H9 (cell line): ENCODE measurements around the gene ATF7. TPM values are rescaled to one million over a fixed set of nuclear protein-coding genes. Genes with fewer than 3 reads are reported as not detected.

Source experiments
- DNase-seq: peaks from one replicate; pipeline ENCODE4 v3.0.0-alpha.2; 2017
- H2AFZ ChIP-seq: one replicate; pipeline ENCODE4 v1.6.1; 2013; ENCODE audit warnings: mild to moderate bottlenecking, low read length, control low read depth, moderate library complexity
- H2AK5ac ChIP-seq: 2 replicates; pipeline ENCODE4 v1.6.1; 2013; ENCODE audit warnings: low read length, control low read depth, mixed read lengths; ENCODE audit not compliant: insufficient read length
- H2BK120ac ChIP-seq: one replicate; pipeline ENCODE4 v1.6.1; 2013; ENCODE audit warnings: low read depth, mild to moderate bottlenecking, low read length, control low read depth, inconsistent platforms; ENCODE audit not compliant: poor library complexity, severe bottlenecking
- H2BK12ac ChIP-seq: 2 replicates; pipeline ENCODE4 v1.6.1; 2013; ENCODE audit warnings: low read length, control low read depth, mixed read lengths, low read depth; ENCODE audit not compliant: insufficient read length
- H2BK15ac ChIP-seq: 2 replicates; pipeline ENCODE4 v1.6.1; 2013; ENCODE audit warnings: low read depth, low read length, control low read depth
- H2BK20ac ChIP-seq: one replicate; pipeline ENCODE4 v1.6.1; 2013; ENCODE audit warnings: low read depth, mild to moderate bottlenecking, low read length, control low read depth, inconsistent platforms; ENCODE audit not compliant: poor library complexity, severe bottlenecking
- H2BK5ac ChIP-seq: 2 replicates; pipeline ENCODE4 v1.6.1; 2013; ENCODE audit warnings: low read length, control low read depth, mixed read lengths; ENCODE audit not compliant: insufficient read length
- H3K14ac ChIP-seq: 2 replicates; pipeline ENCODE4 v1.6.1; 2013; ENCODE audit warnings: low read length, control low read depth; ENCODE audit not compliant: insufficient read depth
- H3K18ac ChIP-seq: 2 replicates; pipeline ENCODE4 v1.6.1; 2013; ENCODE audit warnings: low read depth, mild to moderate bottlenecking, mixed read lengths, low read length, control low read depth; ENCODE audit not compliant: insufficient read length
- H3K23ac ChIP-seq: 2 replicates; pipeline ENCODE4 v1.6.1; 2013; ENCODE audit warnings: low read length, control low read depth, mixed read lengths, low read depth; ENCODE audit not compliant: insufficient read length
- H3K23me2 ChIP-seq: 2 replicates; pipeline ENCODE4 v1.6.1; 2013; ENCODE audit warnings: low read depth, mild to moderate bottlenecking, mixed read lengths, low read length, control low read depth; ENCODE audit not compliant: insufficient read length, poor library complexity, severe bottlenecking
- H3K27ac ChIP-seq: 2 replicates; pipeline ENCODE4 v1.5.1; 2013; ENCODE audit warnings: low read length, control low read depth, mixed read lengths, low read depth; ENCODE audit not compliant: insufficient read length
- H3K27me3 ChIP-seq: 2 replicates; pipeline ENCODE4 v1.6.1; 2013; ENCODE audit warnings: low read length, control low read depth, inconsistent platforms; ENCODE audit not compliant: insufficient read depth
- H3K4ac ChIP-seq: 2 replicates; pipeline ENCODE4 v1.6.1; 2013; ENCODE audit warnings: low read depth, mild to moderate bottlenecking, control low read depth, inconsistent platforms, low read length, moderate library complexity
- H3K4me1 ChIP-seq: 2 replicates; pipeline ENCODE4 v1.6.1; 2013; ENCODE audit warnings: low read length, control low read depth, inconsistent platforms; ENCODE audit not compliant: insufficient read depth
- H3K4me2 ChIP-seq: 2 replicates; pipeline ENCODE4 v1.6.1; 2013; ENCODE audit warnings: low read length, control low read depth, mixed read lengths; ENCODE audit not compliant: insufficient read length, insufficient read depth
- H3K56ac ChIP-seq: 2 replicates; pipeline ENCODE4 v1.6.1; 2013; ENCODE audit warnings: low read depth, mild to moderate bottlenecking, mixed read lengths, low read length, control low read depth; ENCODE audit not compliant: insufficient read length
- H3K79me1 ChIP-seq: 2 replicates; pipeline ENCODE4 v1.6.1; 2013; ENCODE audit warnings: low read depth, mild to moderate bottlenecking, moderate library complexity, low read length, control low read depth, inconsistent platforms; ENCODE audit not compliant: insufficient read depth, poor library complexity, severe bottlenecking
- H3K79me2 ChIP-seq: 2 replicates; pipeline ENCODE4 v1.6.1; 2013; ENCODE audit warnings: low read length, control low read depth, inconsistent platforms; ENCODE audit not compliant: insufficient read depth
- H3K9ac ChIP-seq: 2 replicates; pipeline ENCODE4 v1.6.1; 2013; ENCODE audit warnings: low read length, control low read depth, mixed read lengths; ENCODE audit not compliant: insufficient read length; ENCODE audit errors: extremely low read depth
- H3K9me3 ChIP-seq: one replicate; pipeline ENCODE4 v1.6.1; 2013; ENCODE audit warnings: low read depth, low read length, inconsistent platforms; ENCODE audit not compliant: control insufficient read depth
- H3T11ph ChIP-seq: one replicate; pipeline ENCODE4 v1.6.1; 2013; ENCODE audit warnings: mild to moderate bottlenecking, low read length, control low read depth, inconsistent platforms
- H4K20me1 ChIP-seq: one replicate; pipeline ENCODE4 v1.6.1; 2013; ENCODE audit not compliant: control insufficient read depth, insufficient read length, insufficient read depth
- H4K5ac ChIP-seq: 2 replicates; pipeline ENCODE4 v1.6.1; 2013; ENCODE audit warnings: low read depth, mild to moderate bottlenecking, mixed read lengths, low read length, control low read depth; ENCODE audit not compliant: insufficient read length
- H4K8ac ChIP-seq: replicated peaks from 2 replicates; pipeline ENCODE4 v1.6.1; 2013; ENCODE audit warnings: low read length, control low read depth, mixed read lengths, low read depth; ENCODE audit not compliant: insufficient read length
- H4K91ac ChIP-seq: 2 replicates; pipeline ENCODE4 v1.6.1; 2013; ENCODE audit warnings: low read depth, mild to moderate bottlenecking, moderate library complexity, mixed read lengths, low read length, control low read depth; ENCODE audit not compliant: insufficient read length
- H3K27ac Mint-ChIP-seq, 3 experiments: 2 replicates in 2 of 3; 3 replicates in 1 of 3; pipeline ENCODE4 v1.8.0; 2020 to 2021; ENCODE audit warnings: mixed read lengths in 3 of 3, mild to moderate bottlenecking in 1 of 3, moderate library complexity in 1 of 3
- H3K27me3 Mint-ChIP-seq: 2 replicates; pipeline ENCODE4 v1.8.0; 2021; ENCODE audit warnings: low read depth, mild to moderate bottlenecking, moderate library complexity, mixed read lengths
- H3K36me3 Mint-ChIP-seq, 3 experiments: 2 replicates in 2 of 3; 3 replicates in 1 of 3; pipeline ENCODE4 v1.8.0; 2020 to 2021; ENCODE audit warnings: low read depth in 3 of 3, mixed read lengths in 3 of 3; ENCODE audit not compliant: insufficient read depth in 1 of 3
- H3K4me1 Mint-ChIP-seq, 2 experiments: 2 replicates each; pipeline ENCODE4 v1.8.0; 2020; ENCODE audit warnings: mixed read lengths in 2 of 2
- H3K4me3 Mint-ChIP-seq, 2 experiments: 2 replicates in 1 of 2; 3 replicates in 1 of 2; pipeline ENCODE4 v1.8.0; 2020 to 2021; ENCODE audit warnings: mild to moderate bottlenecking in 2 of 2, mixed read lengths in 2 of 2, moderate library complexity in 1 of 2
- H3K9me3 Mint-ChIP-seq, 2 experiments: 2 replicates in 1 of 2; 3 replicates in 1 of 2; pipeline ENCODE4 v1.8.0; 2020; ENCODE audit warnings: mild to moderate bottlenecking in 2 of 2, mixed read lengths in 2 of 2, moderate library complexity in 1 of 2
- CTCF ChIP-seq: fragments of 200-600 bp; sonication (generic); conservative IDR thresholded peaks from 3 replicates; pipeline ENCODE4 v1.8.0; 2021; ENCODE audit warnings: antibody characterized with exemption, mild to moderate bottlenecking
- WGBS: extraction: QIAGEN DNeasy Blood & Tissue Kit; methylation state at CpG from one replicate; pipeline ENCODE4 v1.1.7; 2013; ENCODE audit warnings: missing lambda C conversion rate, low lambda C conversion rate, mixed read lengths; ENCODE audit not compliant: insufficient read length; ENCODE audit errors: extremely low coverage; 5-methylcytosine and 5-hydroxymethylcytosine counted together
- total RNA-seq: library from RNA; stranded (reverse); gene quantifications from 2 replicates; pipeline ENCODE4 v1.2.1, GENCODE V29; 2021

The ATF7 gene
- total RNA-seq, 1 experiment from 2014 or later = 17.7 TPM

- 0 out of 2 replicates have a peak, but pooled peaks cover 3% of the 10 kb centered on the region for H3K4me1 ChIP-seq
- H4K20me1 ChIP-seq = no peaks in the 10 kb centered on the region
- WGBS = no CpG with 5 or more reads among the region's 1 CpG
- Mint-ChIP-seq H3K36me3 (peaks cover 0 to 2% (median 0%) of the 10 kb centered on the region in 3 experiments; a peak in 1 of 7 replicates), H3K27ac (no peak overlapping the region), H3K9me3 (no peaks in the 10 kb centered on the region), H3K4me3 (no peak overlapping the region), H3K4me1 (peaks cover 14 to 17% of the 10 kb centered on the region in 2 experiments), H3K27me3 (no peaks in the 10 kb centered on the region)
- H3K79me1 ChIP-seq = no peaks in the 10 kb centered on the region
- H3K14ac ChIP-seq = no peak overlapping the region
- H3K4ac ChIP-seq = no peak overlapping the region
- no peak overlapping the region for H3T11ph ChIP-seq
- no peak overlapping the region for H4K91ac ChIP-seq
- TF ChIP-seq CTCF = no peak
- no peak overlapping the region for H3K56ac ChIP-seq
- H3K27me3 ChIP-seq = no peaks in the 10 kb centered on the region
- no peaks in the 10 kb centered on the region for H3K9me3 ChIP-seq
- no peak overlapping the region for H2AK5ac ChIP-seq
- H3K23me2 ChIP-seq = no peaks in the 10 kb centered on the region
- H3K27ac ChIP-seq = no peak overlapping the region
- H2BK5ac ChIP-seq = no peak overlapping the region
- H4K8ac ChIP-seq = no peak overlapping the region
- DNase-seq = no peak
- no peak overlapping the region for H3K18ac ChIP-seq
- no peak overlapping the region for H3K23ac ChIP-seq
- no peak overlapping the region for H4K5ac ChIP-seq
- no peak overlapping the region for H2BK120ac ChIP-seq
- no peak overlapping the region for H2AFZ ChIP-seq
- H2BK15ac ChIP-seq = no peak overlapping the region
- no peaks in the 10 kb centered on the region for H3K79me2 ChIP-seq
- H3K9ac ChIP-seq = no peak overlapping the region
- no peak overlapping the region for H2BK12ac ChIP-seq
- no peak overlapping the region for H2BK20ac ChIP-seq
- H3K4me2 ChIP-seq = no peak overlapping the region
Observed at GRCh38 chr12:53593031-53593430, 33.2 kb downstream of the ATF7 start.
